ENCODE data around the gene FLNA.
"Not testable (repeated sequence)": the region's sequence is repeated elsewhere in the genome, so short reads cannot be mapped to it uniquely, and the experiment has no call there.

The FLNA gene

DNA sequence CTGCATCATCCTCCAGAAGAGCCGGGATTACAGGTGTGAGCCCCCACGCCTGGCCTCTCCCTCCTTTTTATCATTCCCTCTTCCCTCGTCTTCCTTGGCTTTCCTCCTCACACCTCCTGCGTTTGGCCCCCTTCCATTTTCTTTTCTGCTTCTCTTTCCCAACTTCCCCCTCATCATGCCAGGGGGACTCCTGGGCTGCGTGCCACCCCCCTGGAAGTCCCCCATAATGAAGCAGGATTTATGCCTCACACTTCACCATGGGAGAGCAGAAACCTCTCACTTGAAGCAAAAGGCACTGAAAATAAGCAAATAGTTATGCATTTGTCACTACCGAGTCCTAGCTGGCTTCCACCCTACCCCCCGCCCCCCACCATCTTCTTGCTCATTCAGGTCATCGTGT is 71.0 kb downstream of the FLNA start:
- no peak for DNase-seq

DNA sequence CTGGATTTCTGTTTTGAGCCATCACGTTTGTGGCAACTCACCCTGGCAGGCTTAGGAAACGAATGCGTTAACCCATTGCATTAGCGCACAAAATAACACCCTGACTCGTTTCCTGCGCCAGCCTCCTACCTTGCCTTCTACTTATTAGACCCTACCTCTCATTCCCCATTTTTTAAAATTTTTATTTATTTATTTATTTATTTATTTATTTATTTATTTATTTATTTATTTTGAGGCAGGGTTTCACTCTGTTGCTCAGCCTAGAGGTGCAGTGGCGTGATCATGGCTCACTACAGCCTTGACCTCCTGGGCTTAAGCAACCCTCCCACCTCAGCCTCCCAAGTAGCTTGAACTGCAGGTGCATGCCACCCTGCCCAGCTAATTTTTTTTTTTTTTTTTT is 71.4 kb downstream of the FLNA start:
- not testable (repeated sequence) for DNase-seq

DNA sequence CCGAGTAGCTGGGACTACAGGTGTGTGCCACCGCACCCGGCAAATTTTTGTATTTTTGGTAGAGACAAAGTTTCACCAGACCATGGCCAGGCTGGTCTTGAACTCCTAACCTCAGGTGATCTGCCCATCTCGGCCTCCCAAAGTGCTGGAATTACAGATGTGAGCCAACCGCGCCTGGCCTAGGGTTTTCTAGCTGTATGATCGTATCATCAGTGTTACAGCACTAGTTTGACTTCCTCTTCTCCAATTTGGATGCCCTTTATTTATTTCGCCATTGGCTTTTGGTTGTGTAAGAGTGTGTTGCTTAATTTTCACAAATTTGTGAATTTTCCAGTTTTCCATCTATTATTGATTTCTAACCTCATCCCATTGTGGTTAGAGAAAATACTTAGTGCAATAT is 73.6 kb downstream of the FLNA start:
- peak in 1 of 2 donors; percentile 45 for DNase-seq

All from CD4-positive, alpha-beta T cell treated with Interleukin-1 beta for 1 hour (primary cell).